Fibroblast of gingiva (primary cell): Measurements from ENCODE around the gene RAB3D.

Experiments used
- DNase-seq: peaks from one replicate; pipeline ENCODE4 v3.0.0-alpha.2; 2011; ENCODE audit warnings: low read depth

The RAB3D gene

GRCh38 chr19:11295180-11295579 lies 44.3 kb downstream of the RAB3D start:
- DNase-seq: no peak

- peak; percentile 95 for DNase-seq
These were observed 45.7 kb downstream of the RAB3D start for GRCh38 chr19:11293433-11294389.

- DNase-seq: no peak
These were observed 47.5 kb downstream of the RAB3D start for GRCh38 chr19:11291991-11292390.

- DNase-seq: no peak
These were observed 48.0 kb downstream of the RAB3D start for GRCh38 chr19:11291415-11291814.

- DNase-seq: no peak
These were observed 49.2 kb downstream of the RAB3D start for GRCh38 chr19:11290256-11290655.

GRCh38 chr19:11288349-11288748 lies 51.1 kb downstream of the RAB3D start:
- peak; percentile 22 for DNase-seq

- peak; percentile 14 for DNase-seq
These were observed 53.0 kb downstream of the RAB3D start for GRCh38 chr19:11286312-11286974.

GRCh38 chr19:11284515-11284914 lies 54.9 kb downstream of the RAB3D start:
- DNase-seq: no peak

- no peak for DNase-seq
These were observed 58.0 kb downstream of the RAB3D start for GRCh38 chr19:11281356-11282049.

- no peak for DNase-seq
These were observed 59.8 kb downstream of the RAB3D start for GRCh38 chr19:11279505-11280236.

- no peak for DNase-seq
These were observed 60.8 kb downstream of the RAB3D start for GRCh38 chr19:11278670-11279069.

GRCh38 chr19:11274533-11275086 lies 64.8 kb downstream of the RAB3D start:
- no peak for DNase-seq

GRCh38 chr19:11273989-11274388 lies 65.5 kb downstream of the RAB3D start:
- DNase-seq: no peak

GRCh38 chr19:11273296-11273695 lies 66.2 kb downstream of the RAB3D start:
- no peak for DNase-seq
